DMS 273 (cell line): ENCODE data around the gene FAM234B.
A peak's percentile ranks its signal among the peaks of the same experiment; 100 is the strongest.
"Not testable (repeated sequence)": the region's sequence is repeated elsewhere in the genome, so short reads cannot be mapped to it uniquely, and the experiment has no call there.

Source experiments
- DNase-seq: peaks from one replicate; lab custom pipeline; 2025; ENCODE audit not compliant: unreplicated experiment; lab: John Stamatoyannopoulos, UW

FAM234B gene

DNA sequence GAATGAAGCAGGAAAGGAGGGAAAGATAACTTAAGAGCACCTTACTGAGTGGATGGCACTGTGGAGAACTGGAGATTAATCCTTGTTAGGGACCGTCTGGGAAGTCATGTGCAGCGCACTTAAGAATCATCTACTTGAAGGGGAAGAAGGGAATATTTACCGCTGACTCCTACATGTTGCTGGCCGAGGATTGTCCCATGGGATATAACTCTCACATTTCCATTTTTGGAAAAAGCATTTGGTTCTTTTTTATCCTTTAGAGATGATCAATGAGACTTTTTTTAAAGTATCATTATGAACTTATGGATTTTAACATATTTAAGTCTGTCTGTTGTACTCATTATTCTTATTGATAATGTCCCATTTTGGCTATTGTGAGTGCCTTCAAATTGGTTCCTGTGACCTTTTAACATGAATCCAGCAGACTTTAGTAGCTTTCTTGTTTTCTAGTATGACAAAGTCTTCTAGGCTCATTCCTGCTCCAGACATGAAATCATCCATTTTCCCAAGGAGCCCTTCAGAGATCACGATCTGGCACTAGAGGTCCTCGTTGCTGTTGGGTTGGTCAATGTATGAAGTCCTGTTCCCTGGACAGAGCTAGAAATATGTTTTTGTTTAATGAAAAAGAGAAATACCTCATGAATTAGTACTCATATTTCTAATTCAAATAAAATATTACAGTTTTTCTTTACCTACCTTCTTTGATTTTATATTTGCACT lies 20.2 kb upstream of the FAM234B start:
- peak; percentile 49 for DNase-seq

DNA sequence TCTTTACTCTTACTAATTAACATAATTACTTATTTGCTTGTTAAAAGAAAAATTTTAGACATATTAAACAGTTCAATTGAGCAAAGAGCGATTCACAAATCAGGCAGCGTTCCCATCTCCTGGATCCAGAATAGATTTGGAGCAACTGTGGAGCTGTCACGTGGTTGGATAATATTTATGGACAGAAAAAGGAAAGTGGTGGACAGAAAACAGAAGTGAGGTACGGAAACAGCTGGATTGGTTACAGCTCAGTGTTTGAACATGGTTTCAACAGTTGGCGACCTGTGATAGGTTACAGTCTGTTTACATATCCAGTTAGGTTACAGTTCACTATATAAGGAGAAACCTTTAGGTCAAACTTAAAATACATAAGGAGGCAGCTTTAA lies 19.7 kb upstream of the FAM234B start:
- no peak for DNase-seq

DNA sequence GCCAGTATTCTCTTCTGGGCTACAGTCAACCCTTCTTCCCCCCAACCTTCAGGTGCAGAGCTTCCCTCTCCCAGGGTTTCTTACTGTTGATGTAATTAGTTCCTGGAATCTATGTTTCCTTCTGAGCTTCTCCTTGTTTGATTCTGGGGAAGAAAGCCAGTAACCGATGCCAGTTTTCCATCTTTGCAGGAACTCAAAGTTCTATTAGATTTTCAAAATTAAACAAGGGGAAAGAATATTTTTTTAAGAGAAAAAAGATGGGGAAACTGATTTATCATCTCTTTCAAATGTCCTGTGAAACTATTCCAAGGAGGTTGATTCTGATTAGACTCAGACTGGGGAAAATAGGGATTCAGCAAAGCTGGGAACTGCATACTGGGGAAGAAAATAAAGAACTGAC lies 17.9 kb upstream of the FAM234B start:
- no peak for DNase-seq

DNA sequence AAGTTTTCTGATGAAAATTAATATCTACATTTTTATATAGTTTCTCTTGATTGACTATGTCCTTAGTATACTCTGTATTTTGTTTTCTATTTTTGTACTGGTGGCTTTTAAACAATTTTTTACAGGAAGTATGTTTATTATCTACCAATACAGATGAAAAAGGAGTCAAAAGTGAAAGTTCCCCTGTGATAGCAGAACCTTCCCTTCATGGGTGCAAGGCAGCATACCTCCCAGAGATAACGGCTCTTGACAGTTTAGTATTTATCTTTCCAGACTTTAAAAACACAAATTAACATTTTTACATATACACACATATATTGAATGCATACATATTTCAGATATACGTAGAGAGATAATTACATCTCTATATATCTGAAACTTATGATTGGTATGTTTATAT lies 17.1 kb upstream of the FAM234B start:
- no peak for DNase-seq

DNA sequence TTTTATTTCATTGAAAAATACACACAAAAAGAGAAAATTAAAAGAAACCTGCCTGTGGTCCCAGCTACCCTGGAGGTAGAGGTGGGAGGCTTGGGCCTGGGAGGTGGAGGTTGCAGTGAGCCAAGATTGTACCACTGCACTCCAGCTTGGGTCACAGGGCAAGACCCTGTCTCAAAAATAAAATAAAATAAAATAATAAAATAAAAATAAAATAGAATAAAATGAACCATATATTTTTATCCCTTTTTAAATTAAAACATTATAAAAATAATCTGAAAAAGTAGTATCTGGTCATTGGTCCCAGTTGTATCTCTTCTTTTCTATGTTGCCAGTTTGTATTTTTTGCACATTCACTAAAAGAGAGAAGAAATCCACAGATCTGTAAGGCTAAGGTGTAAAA lies 16.7 kb upstream of the FAM234B start:
- no peak for DNase-seq

DNA sequence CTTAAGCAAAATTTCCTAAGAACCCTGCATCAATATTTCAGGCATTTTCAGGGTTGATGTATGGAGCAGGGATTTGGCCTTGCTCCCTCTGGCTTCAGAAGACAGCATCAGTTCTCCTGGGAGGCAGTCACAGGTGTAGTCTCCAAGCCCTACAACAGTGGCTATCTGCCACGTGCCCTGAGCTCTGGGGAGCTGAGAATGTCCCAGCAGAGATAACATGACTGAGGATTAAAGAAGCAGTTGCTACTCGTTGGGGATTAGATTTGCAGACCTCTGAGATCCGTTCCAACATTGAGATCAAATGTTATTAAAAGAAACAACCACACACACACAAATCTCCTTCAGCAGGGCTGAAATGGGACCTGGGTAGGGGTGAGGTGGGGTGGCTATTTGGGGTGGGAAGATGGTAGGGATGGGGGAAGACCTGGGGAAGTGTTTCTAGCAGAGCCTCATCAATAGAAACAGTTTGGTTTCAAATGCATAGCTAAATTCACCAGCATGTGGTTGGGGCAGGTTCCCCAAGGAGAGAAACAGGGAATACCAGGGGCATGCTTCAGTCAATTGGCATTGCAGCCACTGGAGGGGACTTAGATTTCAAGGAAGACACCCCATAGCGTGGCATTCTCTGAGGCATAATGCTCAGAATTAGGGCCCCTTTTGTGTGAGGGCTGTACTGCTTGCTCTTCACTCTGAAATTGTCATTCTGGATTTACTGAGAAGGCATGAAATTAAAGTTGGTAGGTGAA lies 15.2 kb upstream of the FAM234B start:
- DNase-seq = no peak

DNA sequence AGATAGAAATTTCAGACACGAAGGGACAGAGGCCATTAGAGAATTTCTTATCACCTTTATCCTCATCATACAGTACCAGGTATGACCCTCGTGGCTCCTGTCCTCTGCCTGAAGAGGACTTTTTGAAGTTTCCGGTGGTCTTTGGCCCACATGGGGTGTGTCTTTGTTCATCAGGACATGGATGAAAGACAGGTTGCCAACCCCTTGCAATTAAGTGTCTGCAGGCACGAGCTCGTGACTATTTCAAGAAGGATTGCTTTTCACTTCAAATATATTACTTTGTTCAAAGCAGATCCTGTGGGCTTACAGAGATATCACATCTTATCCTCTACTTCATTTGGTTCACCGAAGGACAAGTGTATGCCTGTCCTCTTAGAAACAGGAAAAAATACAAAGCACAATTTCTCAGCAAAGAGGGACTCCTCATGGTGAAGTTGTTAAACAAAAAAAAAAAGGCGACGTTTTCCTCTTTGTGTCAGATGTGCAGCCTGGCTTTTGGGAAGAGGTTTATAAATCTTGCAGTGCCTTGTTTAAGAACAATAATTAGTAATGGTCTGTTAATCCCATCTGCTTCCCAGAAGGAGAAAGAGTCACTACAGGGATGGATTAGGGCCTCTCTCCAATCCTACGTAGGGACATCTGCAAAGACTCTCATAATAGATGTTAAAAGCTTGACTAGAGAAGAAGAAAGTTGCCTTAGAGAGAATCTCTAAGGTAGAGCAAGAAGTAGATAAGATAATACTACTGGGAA lies 13.5 kb upstream of the FAM234B start:
- DNase-seq = peak; percentile 20

DNA sequence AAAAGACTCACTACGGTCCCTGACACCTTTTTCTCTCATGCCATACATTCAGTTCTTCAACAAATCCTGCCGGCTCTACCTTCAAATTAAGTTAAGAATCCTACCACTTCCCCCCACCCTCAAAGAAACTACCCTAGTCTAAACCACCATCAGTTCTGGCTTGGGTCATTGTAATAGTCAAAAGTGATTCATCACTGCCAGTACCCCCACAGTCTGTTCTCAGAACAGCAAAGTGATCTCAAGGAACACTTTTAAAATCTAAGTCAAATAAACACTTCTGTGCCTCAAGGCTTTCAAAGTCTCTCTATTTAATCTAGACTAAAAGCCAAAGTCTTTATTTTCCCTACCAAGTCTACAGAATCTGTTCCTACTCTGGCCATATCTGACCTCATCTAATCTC lies 12.0 kb upstream of the FAM234B start:
- DNase-seq = no peak

DNA sequence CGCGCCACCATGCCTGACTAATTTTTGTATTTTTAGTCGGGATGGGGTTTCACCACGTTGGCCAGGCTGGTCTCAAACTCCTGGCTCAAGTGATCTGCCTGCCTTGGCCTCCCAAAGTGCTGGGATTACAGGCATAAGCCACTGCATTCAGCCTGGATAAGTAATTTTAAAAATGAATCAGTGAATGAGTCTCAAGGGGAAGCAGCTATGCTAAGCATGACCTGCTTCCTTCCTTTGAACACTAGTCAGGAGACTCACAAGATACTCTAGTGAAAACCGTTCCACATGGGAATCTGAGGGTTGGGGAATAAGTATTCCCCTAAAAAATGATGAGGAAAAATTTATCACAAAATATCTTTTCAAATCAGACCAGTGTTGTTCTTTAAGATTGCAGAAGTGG lies 10.7 kb upstream of the FAM234B start:
- DNase-seq = no peak

DNA sequence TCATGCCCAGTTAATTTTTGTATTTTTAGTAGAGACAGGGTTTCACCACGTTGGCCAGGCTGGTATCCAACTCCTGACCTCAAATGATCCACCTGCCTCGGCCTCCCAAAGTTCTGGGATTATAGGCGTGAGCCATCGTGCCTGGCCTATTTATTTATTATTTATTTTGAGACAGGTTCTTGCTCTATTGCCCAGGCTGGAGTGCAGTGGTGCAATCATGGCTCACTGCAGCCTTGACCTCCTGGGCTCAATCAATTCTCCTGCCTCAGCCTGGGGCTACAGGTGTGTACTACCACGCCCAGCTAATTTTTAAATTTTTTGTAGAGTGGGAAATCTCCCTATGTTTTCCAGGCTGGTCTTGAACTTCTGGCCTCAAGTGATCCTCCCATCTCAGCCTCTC lies 8.8 kb upstream of the FAM234B start:
- DNase-seq = not testable (repeated sequence)

DNA sequence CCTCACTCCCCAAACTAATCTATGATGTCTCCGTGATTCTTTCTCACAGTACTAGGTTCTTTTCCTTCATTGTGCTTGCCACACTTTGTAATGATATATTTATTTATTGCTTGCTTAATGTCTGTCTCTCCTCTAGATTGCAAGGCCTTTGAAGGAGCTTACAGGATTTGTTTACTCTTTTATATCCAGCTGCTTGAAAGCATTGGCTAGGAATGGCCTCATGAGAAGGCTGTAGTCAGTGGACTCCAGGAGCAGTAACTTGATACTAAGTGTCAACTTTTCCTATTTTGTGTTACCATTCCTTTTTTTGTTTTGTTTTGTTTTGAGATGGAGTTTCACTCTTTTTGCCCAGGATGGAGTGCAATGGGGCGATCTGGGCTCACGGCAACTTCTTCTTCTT lies 7.3 kb upstream of the FAM234B start:
- DNase-seq = no peak

DNA sequence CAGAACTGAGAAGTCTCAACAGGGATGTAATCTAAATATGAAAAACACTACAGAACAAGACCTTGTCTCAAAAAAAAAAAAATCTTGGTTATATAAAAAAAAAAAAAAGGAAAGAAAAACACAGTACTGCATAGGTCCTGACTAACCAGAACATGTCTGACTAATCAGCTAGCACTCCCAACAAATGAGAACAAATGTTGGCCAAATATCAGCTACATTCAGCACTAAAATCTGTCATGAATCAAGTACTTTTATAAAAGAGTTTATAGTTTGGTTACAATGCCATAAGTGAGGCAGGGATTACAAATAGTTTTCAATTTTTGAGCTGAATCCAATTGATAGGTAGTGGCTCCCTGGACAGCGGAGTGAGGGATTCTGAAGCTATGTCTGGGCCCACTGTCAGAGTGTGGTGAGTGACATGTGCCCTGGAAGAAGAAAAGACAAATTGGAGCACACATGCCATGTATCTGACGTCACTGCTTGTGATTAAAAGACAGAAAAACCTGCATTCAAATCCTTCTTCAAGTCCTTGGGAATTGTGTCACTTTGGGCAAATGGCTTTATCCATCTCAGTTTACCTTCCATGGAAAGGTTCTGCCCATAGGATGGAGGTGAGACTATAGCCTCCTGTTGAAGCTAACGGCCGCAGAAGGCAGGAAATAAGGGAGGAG lies 5.6 kb upstream of the FAM234B start:
- no peak for DNase-seq

DNA sequence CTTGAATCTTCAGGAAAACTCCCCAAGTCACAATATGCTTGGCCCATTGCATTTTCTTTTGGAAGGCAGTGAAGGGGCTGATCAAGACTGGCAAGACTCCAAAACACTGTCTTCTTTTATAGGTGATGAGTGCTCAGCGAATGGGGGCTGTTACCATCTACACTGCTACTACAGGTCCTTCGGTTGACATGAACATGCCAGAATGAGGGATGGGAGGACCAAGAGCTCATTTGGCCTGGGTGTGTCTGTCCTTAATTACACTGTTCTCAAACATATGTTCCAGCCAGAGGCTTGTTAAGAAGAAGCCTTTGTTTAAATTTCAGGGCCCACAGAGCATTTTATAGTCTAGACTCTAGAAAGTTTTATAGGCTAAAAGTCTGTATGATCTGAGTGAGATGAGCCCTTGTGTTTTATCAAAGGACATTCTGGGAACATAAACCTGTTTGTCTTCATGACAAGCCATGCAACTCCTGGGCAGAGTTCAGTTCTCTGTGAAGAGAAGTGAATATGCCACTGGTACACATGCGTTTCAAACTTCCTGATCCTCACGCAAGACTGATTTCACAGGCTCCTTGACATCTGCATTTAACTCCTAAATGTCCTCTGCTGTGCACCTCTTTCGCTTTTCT lies 4.7 kb upstream of the FAM234B start:
- peak; percentile 11 for DNase-seq

DNA sequence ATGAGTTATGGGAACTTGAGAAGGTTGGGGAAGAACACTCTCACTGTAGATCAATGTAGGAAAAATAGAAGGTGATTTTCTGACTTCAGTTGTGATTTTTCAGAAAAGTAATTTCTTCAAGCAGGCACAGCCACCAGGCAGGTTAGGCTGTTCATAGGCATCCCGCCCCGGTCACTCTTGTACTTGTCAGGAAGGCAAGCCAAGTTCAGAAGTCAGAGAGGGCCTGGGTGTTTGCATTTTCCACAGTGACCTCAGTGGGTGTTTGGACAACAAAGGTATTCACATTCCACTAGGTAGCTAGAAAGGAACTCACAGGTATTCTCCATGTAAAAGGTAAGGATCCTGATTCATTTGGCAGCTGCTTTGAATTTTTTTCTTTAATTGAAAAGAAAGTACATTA lies 3.0 kb upstream of the FAM234B start:
- no peak for DNase-seq

DNA sequence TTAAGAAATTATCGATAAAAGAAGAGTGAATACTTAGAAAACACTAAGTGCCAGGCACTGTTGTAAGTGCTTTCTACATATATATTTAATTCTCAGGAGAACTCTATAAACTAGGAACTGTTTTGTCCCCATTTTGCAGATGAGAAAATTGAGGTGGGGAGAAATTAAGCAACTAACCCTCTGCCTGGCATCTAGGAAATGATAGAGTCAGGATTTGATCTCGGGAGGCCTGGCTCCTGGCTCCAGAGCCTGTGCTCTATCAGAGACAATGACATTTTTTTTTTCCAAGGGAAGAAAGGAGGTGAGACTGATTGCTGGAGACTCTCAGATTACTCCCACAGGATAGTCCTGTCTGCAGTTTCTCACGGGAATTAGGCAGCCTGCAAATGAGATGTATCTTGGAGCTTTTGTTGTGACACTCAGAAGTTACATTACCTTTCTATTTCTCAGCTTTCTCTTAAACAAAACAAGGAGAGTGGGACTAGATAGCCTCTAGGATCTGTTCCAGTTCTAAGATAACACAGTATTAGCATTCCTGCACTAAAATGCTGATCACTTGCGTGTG lies 1.4 kb upstream of the FAM234B start:
- no peak for DNase-seq

DNA sequence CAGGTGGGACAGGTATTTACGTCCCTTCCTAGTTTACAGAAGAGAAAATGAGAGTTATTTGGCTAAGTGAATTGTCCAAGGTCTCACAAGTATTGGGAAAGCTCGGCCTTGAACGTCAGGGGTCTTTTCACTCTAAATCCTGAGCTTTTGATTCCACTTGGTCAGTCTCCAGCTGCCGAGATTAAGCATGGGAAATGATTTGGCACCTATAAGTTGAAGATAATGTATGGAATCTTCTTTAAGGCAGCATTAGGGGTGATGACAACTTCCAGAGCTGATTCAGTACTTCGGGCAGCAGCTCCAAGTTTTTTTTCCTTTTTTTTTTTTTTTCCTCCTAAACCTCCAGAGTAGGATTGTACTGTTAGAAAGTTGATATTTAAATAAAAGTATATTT lies 722 bp downstream of the FAM234B start:
- DNase-seq = peak; percentile 13

DNA sequence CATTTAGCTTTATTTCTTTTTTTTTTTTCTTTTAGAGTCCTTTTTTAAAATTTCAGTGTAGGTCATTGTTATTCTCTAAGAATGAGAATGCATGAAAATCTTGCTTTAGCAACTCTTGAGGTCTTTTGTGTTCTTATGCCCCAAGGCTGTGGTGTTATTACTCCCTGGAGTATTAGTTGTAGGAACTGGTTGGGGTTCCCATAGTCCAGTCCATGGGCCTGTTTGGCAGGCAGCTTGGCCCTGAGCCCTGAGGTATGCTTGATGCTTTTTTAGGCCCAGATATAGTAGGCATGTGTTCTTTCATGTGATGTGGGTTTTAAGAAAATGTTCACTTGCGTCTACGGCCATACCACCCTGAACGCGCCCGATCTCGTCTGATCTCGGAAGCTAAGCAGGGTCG lies 1.6 kb downstream of the FAM234B start:
- DNase-seq = peak; percentile 2

DNA sequence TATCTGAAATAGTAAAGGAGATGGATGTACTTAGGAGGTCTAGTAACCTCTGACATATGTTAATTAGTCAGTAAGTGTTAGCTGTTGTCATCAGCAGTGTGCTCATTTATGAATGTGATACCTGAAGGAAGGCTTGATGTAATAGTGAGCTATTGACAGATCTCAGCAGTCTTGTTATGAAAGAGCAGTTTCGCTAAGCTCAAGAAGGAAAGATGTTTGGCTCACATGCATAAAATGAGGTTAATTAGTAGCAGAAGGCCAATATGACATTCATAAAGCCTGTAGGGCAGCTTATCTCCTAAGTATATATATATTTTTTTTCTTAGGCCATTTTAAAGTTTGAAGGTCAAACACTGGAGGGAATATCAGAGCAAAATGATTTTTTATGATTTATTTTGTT lies 2.8 kb downstream of the FAM234B start:
- no peak for DNase-seq

DNA sequence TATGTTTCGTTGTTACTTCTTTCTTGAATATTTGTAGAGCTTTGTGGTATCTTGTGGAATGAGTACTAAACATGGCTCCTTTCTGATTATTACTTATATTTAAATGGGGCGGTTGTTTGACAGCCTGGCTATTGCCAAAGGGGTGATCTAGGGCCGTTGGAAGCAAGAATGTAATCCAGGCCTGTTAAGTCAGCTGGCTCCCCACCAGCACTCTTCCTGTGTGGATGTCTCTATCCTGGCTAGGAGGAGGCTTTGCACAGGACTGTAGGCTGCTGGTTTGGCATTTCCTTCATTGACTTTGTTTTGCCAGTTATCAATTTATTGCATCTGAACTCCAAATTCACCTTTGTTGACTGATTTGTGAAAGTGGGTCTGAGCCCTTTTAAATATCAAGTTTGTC lies 5.6 kb downstream of the FAM234B start:
- no peak for DNase-seq

DNA sequence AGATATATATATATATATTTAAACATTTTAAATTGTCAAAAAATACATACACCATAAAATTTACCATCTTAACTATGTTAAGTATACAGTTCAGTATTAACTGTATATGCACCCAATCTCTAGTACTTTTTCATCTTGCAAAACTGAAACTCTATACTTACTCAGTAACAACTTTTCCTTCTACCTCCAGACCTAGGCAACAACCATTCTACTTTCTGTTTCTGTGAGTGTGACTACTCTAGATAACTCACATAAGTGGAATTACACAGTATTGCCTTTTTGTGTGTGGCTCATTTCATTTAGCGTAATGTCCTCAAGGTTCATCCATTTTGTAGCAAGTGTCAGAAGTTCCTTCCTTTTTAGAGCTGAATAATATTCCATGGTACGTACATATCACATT lies 8.2 kb downstream of the FAM234B start:
- DNase-seq = no peak

DNA sequence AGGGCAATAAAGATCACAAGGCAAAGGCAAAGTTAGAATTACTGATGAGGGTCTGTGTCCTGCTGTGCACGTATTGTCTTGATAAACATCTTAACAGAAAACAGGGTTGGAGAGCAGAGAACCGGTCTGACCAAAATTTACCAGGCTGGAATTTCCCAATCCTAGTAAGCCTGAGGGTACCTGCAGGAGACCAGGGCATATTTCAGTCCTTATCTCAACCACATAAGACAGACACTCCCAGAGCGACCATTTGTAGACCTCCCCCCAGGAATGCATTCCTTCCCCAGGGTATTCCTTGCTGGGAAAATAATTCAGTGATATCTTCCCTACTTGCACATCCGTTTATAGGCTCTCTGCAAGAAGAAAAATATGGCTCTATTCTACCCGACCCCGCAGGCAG lies 9.4 kb downstream of the FAM234B start:
- not testable (repeated sequence) for DNase-seq
